K562 treated with DMSO at 1 percent for 48 hours (cell line): ENCODE measurements around the gene SMG7. TPM values are rescaled to one million over a fixed set of nuclear protein-coding genes. Genes with fewer than 3 reads are reported as not detected.

Experiments used
- total RNA-seq: library from RNA; unstranded; fragments of 300-600 nt; gene quantifications from 2 replicates; pipeline ENCODE4 v1.2.3, GENCODE V29; 2022; ENCODE audit warnings: low replicate concordance; ENCODE audit errors: extremely low read depth

SMG7 gene
- not detected in 2 replicates for total RNA-seq

GRCh38 chr1:183472488-183473216 is at the start of gene SMG7:
TSS of gene SMG7 (plus strand) at chr1:183472499. CDS start at chr1:183472621, 122 bp downstream.

GRCh38 chr1:183590244-183591191 is 118.2 kb downstream of the SMG7 start, which contains the start of gene NCF2:
TSS of gene NCF2 (minus strand) at chr1:183590459. CDS start at chr1:183590329, 130 bp downstream.

Other genes starting within 250 kb of the SMG7 start
- not detected in 2 replicates for gene NMNAT2, start 54.1 kb upstream of the SMG7 start, total RNA-seq
- not detected in 2 replicates for gene NCF2, start 118.0 kb downstream of the SMG7 start, total RNA-seq
- gene ARPC5, start 163.3 kb downstream of the SMG7 start, total RNA-seq = not detected in 2 replicates
- gene APOBEC4, start 180.8 kb downstream of the SMG7 start, total RNA-seq = not detected in 2 replicates